ENCODE results near the gene PTGIS. TPM values are rescaled to one million over a fixed set of nuclear protein-coding genes. Genes with fewer than 3 reads are reported as not detected.

The PTGIS gene
- total RNA-seq, 3 donors from 2014 or later = 1.6 to 2.4 (median 2.1) TPM

GRCh38 chr20:49541733-49542513, 26.0 kb downstream of the PTGIS start:
- ATAC-seq = peak; percentile 51 to 76
- peaks cover 3% of the 10 kb centered on the region for H3K36me3 Mint-ChIP-seq (ENCODE audit: insufficient read depth)
- H3K4me1 Mint-ChIP-seq (ENCODE audit: low read depth) = peaks cover 6% of the 10 kb centered on the region
- H3K9me3 Mint-ChIP-seq = peaks cover 7% of the 10 kb centered on the region
- peaks cover 7% of the 10 kb centered on the region for H3K27me3 Mint-ChIP-seq (ENCODE audit: low read depth)
- peak; percentile 38 for DNase-seq
- H3K4me3 Mint-ChIP-seq = no peak overlapping the region

GRCh38 chr20:49540687-49541435, 27.1 kb downstream of the PTGIS start:
- Mint-ChIP-seq H3K4me1 (ENCODE audit: low read depth) (peaks cover 6% of the 10 kb centered on the region), H3K4me3 (no peak overlapping the region), H3K36me3 (ENCODE audit: insufficient read depth) (peaks cover 3% of the 10 kb centered on the region), H3K27me3 (ENCODE audit: low read depth) (peaks cover 7% of the 10 kb centered on the region), H3K9me3 (peaks cover 7% of the 10 kb centered on the region)
- no peak for ATAC-seq
- no peak for DNase-seq

- DNase-seq (no peak), ATAC-seq (no peak)
- H3K4me1 Mint-ChIP-seq (ENCODE audit: low read depth) = peaks cover 11% of the 10 kb centered on the region
- peaks cover 2% of the 10 kb centered on the region for H3K9me3 Mint-ChIP-seq
- H3K36me3 Mint-ChIP-seq (ENCODE audit: insufficient read depth) = peaks cover 1% of the 10 kb centered on the region
- peaks cover 5% of the 10 kb centered on the region for H3K27me3 Mint-ChIP-seq (ENCODE audit: low read depth)
- no peak overlapping the region for H3K4me3 Mint-ChIP-seq
Observed at GRCh38 chr20:49540232-49540620, 27.7 kb downstream of the PTGIS start.

- no peaks in the 10 kb centered on the region for H3K36me3 Mint-ChIP-seq (ENCODE audit: insufficient read depth)
Observed at GRCh38 chr20:49539481-49540231, 28.3 kb downstream of the PTGIS start.

GRCh38 chr20:49538950-49539349, 29.0 kb downstream of the PTGIS start:
- DNase-seq (no peak), ATAC-seq (no peak)
- peaks cover 24% of the 10 kb centered on the region for H3K4me1 Mint-ChIP-seq (ENCODE audit: low read depth)
- no peak overlapping the region for H3K4me3 Mint-ChIP-seq
- H3K27me3 Mint-ChIP-seq (ENCODE audit: low read depth) = peaks cover 3% of the 10 kb centered on the region
- H3K9me3 Mint-ChIP-seq = no peaks in the 10 kb centered on the region
- H3K36me3 Mint-ChIP-seq (ENCODE audit: insufficient read depth) = no peaks in the 10 kb centered on the region

More at GRCh38 chr20:49539481-49540231, 28.3 kb downstream of the PTGIS start:
- DNase-seq (no peak), ATAC-seq (no peak)
- peaks cover 3% of the 10 kb centered on the region for H3K27me3 Mint-ChIP-seq (ENCODE audit: low read depth)
- no peak overlapping the region for H3K4me3 Mint-ChIP-seq
- H3K9me3 Mint-ChIP-seq = no peaks in the 10 kb centered on the region
- peaks cover 17% of the 10 kb centered on the region for H3K4me1 Mint-ChIP-seq (ENCODE audit: low read depth)

- Mint-ChIP-seq H3K4me1 (ENCODE audit: low read depth) (peaks cover 19% of the 10 kb centered on the region), H3K27me3 (ENCODE audit: low read depth) (peaks cover 3% of the 10 kb centered on the region), H3K4me3 (no peak overlapping the region), H3K36me3 (ENCODE audit: insufficient read depth) (no peaks in the 10 kb centered on the region), H3K9me3 (no peaks in the 10 kb centered on the region)
- DNase-seq = peak; percentile 39
- ATAC-seq = peak; percentile 68 to 71
Observed at GRCh38 chr20:49534255-49534712, 33.7 kb downstream of the PTGIS start.

- Mint-ChIP-seq H3K4me1 (ENCODE audit: low read depth) (peaks cover 19% of the 10 kb centered on the region), H3K27me3 (ENCODE audit: low read depth) (peaks cover 2% of the 10 kb centered on the region), H3K9me3 (no peaks in the 10 kb centered on the region), H3K4me3 (no peak overlapping the region), H3K36me3 (ENCODE audit: insufficient read depth) (no peaks in the 10 kb centered on the region)
- DNase-seq = no peak
- no peak for ATAC-seq
Observed at GRCh38 chr20:49532285-49532946, 35.5 kb downstream of the PTGIS start.

- H3K4me1 Mint-ChIP-seq (ENCODE audit: low read depth) = peaks cover 6% of the 10 kb centered on the region
- ATAC-seq = no peak
- no peak for DNase-seq
- H3K27me3 Mint-ChIP-seq (ENCODE audit: low read depth) = peaks cover 8% of the 10 kb centered on the region
- no peak overlapping the region for H3K4me3 Mint-ChIP-seq
- H3K9me3 Mint-ChIP-seq = peaks cover 5% of the 10 kb centered on the region
- no peaks in the 10 kb centered on the region for H3K36me3 Mint-ChIP-seq (ENCODE audit: insufficient read depth)
Observed at GRCh38 chr20:49529470-49529869, 38.5 kb downstream of the PTGIS start.

- peaks cover 5% of the 10 kb centered on the region for H3K9me3 Mint-ChIP-seq
- H3K27me3 Mint-ChIP-seq (ENCODE audit: low read depth) = peaks cover 14% of the 10 kb centered on the region
- H3K4me1 Mint-ChIP-seq (ENCODE audit: low read depth) = no peaks in the 10 kb centered on the region
- DNase-seq (no peak), ATAC-seq (no peak)
- peaks cover 1% of the 10 kb centered on the region for H3K36me3 Mint-ChIP-seq (ENCODE audit: insufficient read depth)
- H3K4me3 Mint-ChIP-seq = no peak overlapping the region
Observed at GRCh38 chr20:49526568-49526967, 41.4 kb downstream of the PTGIS start.

GRCh38 chr20:49526056-49526455, 41.9 kb downstream of the PTGIS start:
- no peaks in the 10 kb centered on the region for H3K4me1 Mint-ChIP-seq (ENCODE audit: low read depth)
- no peak for DNase-seq
- no peak for ATAC-seq
- H3K4me3 Mint-ChIP-seq = no peak overlapping the region
- peaks cover 5% of the 10 kb centered on the region for H3K9me3 Mint-ChIP-seq
- peaks cover 16% of the 10 kb centered on the region for H3K27me3 Mint-ChIP-seq (ENCODE audit: low read depth)
- peaks cover 1% of the 10 kb centered on the region for H3K36me3 Mint-ChIP-seq (ENCODE audit: insufficient read depth)

- Mint-ChIP-seq H3K36me3 (ENCODE audit: insufficient read depth) (peaks cover 1% of the 10 kb centered on the region), H3K4me3 (no peak overlapping the region), H3K9me3 (peaks cover 5% of the 10 kb centered on the region)
Observed at GRCh38 chr20:49523767-49524360, 44.1 kb downstream of the PTGIS start.

GRCh38 chr20:49521356-49521755, 46.6 kb downstream of the PTGIS start:
- Mint-ChIP-seq H3K9me3 (peaks cover 5% of the 10 kb centered on the region), H3K36me3 (ENCODE audit: insufficient read depth) (peaks cover 1% of the 10 kb centered on the region), H3K4me1 (ENCODE audit: low read depth) (peaks cover 2% of the 10 kb centered on the region), H3K4me3 (no peak overlapping the region), H3K27me3 (ENCODE audit: low read depth) (peaks cover 25% of the 10 kb centered on the region)
- ATAC-seq (no peak), DNase-seq (no peak)

More at GRCh38 chr20:49523767-49524360, 44.1 kb downstream of the PTGIS start:
- Mint-ChIP-seq H3K4me1 (ENCODE audit: low read depth) (peaks cover 2% of the 10 kb centered on the region), H3K27me3 (ENCODE audit: low read depth) (peaks cover 25% of the 10 kb centered on the region)
- no peak for ATAC-seq
- no peak for DNase-seq

- no peak overlapping the region for H3K4me3 Mint-ChIP-seq
- DNase-seq = no peak
- peaks cover 4% of the 10 kb centered on the region for H3K9me3 Mint-ChIP-seq
- H3K36me3 Mint-ChIP-seq (ENCODE audit: insufficient read depth) = peaks cover 1% of the 10 kb centered on the region
- H3K4me1 Mint-ChIP-seq (ENCODE audit: low read depth) = peaks cover 2% of the 10 kb centered on the region
- ATAC-seq = no peak
- peaks cover 27% of the 10 kb centered on the region for H3K27me3 Mint-ChIP-seq (ENCODE audit: low read depth)
Observed at GRCh38 chr20:49519777-49520359, 48.1 kb downstream of the PTGIS start.

Data from activated T-cell treated with anti-CD3 and anti-CD28 coated beads, Interleukin-2, amount 50 U/mL, for 4 hours (primary cell).